Activated CD4-positive, alpha-beta T cell treated with anti-CD3 and anti-CD28 coated beads, Interleukin-2, amount 50 U/mL, for 1 hour (primary cell): ENCODE results near the gene RAD18.

Experiments used
- DNase-seq: peaks from one replicate; pipeline ENCODE4 v3.0.0-alpha.2; 2020

Gene RAD18

GRCh38 chr3:8962226-8962861, 928 bp downstream of the RAD18 start:
- DNase-seq, result no peak

GRCh38 chr3:8959668-8960067, 3.6 kb downstream of the RAD18 start:
- no peak for DNase-seq

GRCh38 chr3:8954938-8955763, 8.1 kb downstream of the RAD18 start:
- no peak for DNase-seq

GRCh38 chr3:8953313-8953712, 10.0 kb downstream of the RAD18 start:
- no peak for DNase-seq

GRCh38 chr3:8952130-8952529, 11.1 kb downstream of the RAD18 start:
- DNase-seq, result no peak

GRCh38 chr3:8945890-8946600, 17.2 kb downstream of the RAD18 start:
- no peak for DNase-seq

- no peak for DNase-seq
These were observed 20.4 kb downstream of the RAD18 start for GRCh38 chr3:8942746-8943488.

- no peak for DNase-seq
These were observed 21.2 kb downstream of the RAD18 start for GRCh38 chr3:8942115-8942514.

- DNase-seq, result no peak
These were observed 25.3 kb downstream of the RAD18 start for GRCh38 chr3:8938021-8938420.

- no peak for DNase-seq
These were observed 25.9 kb downstream of the RAD18 start for GRCh38 chr3:8937064-8938020.

- DNase-seq, result no peak
These were observed 30.8 kb downstream of the RAD18 start for GRCh38 chr3:8932507-8932906.

GRCh38 chr3:8931342-8931741, 31.9 kb downstream of the RAD18 start:
- DNase-seq, result no peak

GRCh38 chr3:8929860-8930259, 33.4 kb downstream of the RAD18 start:
- no peak for DNase-seq

GRCh38 chr3:8914491-8914890, 48.8 kb downstream of the RAD18 start:
- DNase-seq, result no peak

- no peak for DNase-seq
These were observed 51.5 kb downstream of the RAD18 start for GRCh38 chr3:8911781-8912180.

- no peak for DNase-seq
These were observed 54.1 kb downstream of the RAD18 start for GRCh38 chr3:8909160-8909559.

- no peak for DNase-seq
These were observed 60.1 kb downstream of the RAD18 start for GRCh38 chr3:8903191-8903590.

- DNase-seq, result no peak
These were observed 62.4 kb downstream of the RAD18 start for GRCh38 chr3:8900869-8901268.

GRCh38 chr3:8899876-8900460, 63.3 kb downstream of the RAD18 start:
- no peak for DNase-seq

GRCh38 chr3:8895829-8896228, 67.4 kb downstream of the RAD18 start:
- DNase-seq, result no peak

- no peak for DNase-seq
These were observed 70.3 kb downstream of the RAD18 start for GRCh38 chr3:8893001-8893400.

GRCh38 chr3:8891774-8892173, 71.5 kb downstream of the RAD18 start:
- DNase-seq, result no peak
